HG03139 (cell line): ENCODE data around the gene PIK3CB.
"Not testable (repeated sequence)": the region's sequence is repeated elsewhere in the genome, so short reads cannot be mapped to it uniquely, and the experiment has no call there.

Experiments used
- ATAC-seq: cut with Tn5 transposase; IDR thresholded peaks from one replicate; pipeline ENCODE4 v1.9.1; 2021; ENCODE audit not compliant: unreplicated experiment

Gene PIK3CB

GRCh38 chr3:138625707-138626365 is 208.9 kb downstream of the PIK3CB start:
- no peak for ATAC-seq

- ATAC-seq = no peak
These were observed 210.2 kb downstream of the PIK3CB start for GRCh38 chr3:138624518-138624917.

GRCh38 chr3:138620431-138620830 is 214.3 kb downstream of the PIK3CB start:
- ATAC-seq = no peak

GRCh38 chr3:138615462-138615861 is 219.3 kb downstream of the PIK3CB start:
- ATAC-seq = no peak

DNA sequence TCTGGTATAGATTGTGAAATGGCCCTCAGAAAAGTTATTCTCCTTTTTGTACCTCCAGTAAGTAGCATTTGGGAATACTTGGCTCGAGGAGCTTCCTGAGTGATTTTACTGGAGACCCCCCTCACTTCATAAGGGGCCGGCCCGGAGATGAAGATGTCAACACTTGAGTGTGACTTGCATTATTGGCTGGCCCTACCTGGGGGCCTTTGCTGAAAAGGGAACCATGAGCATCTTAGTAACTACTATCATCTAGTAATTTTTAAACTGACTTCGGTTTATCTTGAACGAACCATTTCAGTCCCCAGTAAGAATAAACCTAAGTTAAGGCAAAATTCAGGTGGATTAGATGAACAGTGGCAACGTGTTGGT is 224.8 kb downstream of the PIK3CB start:
- no peak for ATAC-seq

- ATAC-seq = peak; percentile 64
These were observed 226.2 kb downstream of the PIK3CB start, which contains the start of gene FAIM for GRCh38 chr3:138608322-138609135. Gene FAIM (plus strand): TSS chr3:138608771. CDS start chr3:138619727, 10,956 bp downstream.

GRCh38 chr3:138604106-138604595 is 230.6 kb downstream of the PIK3CB start:
- ATAC-seq = not testable (repeated sequence)
